ENCODE measurements around the gene WASHC3. TPM values are rescaled to one million over a fixed set of nuclear protein-coding genes. Genes with fewer than 3 reads are reported as not detected.
"Not testable (repeated sequence)": the region's sequence is repeated elsewhere in the genome, so short reads cannot be mapped to it uniquely, and the experiment has no call there.

WASHC3 gene
- total RNA-seq, 2 experiments from 2014 or later = 29.2 to 34.4 TPM

DNA sequence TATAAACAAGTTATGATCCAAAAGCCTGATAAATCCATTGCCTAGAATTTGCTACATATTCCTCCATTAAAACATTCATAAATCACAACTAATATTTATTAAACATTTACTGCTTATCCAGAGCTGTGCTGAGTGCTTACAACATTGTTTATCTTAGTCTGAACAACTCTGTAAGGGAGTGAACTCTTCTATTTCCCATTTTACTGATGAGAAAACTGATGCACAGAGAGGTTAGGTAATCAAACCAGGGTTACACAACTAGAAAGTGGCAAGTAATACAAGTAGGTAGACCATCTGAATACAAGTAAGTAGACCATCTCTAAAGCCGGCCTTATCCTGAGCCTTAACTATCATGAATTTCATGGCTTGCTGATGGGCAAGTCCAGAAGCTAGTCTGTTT, 39.5 kb downstream of the WASHC3 start:
- DNase-seq (ENCODE audit: low spot score) = no peak
- CTCF ChIA-PET (ENCODE audit: unreplicated experiment) = no interaction called here
- POLR2A ChIA-PET = no interaction called here

GRCh38 chr12:102021540-102022246, 40.1 kb downstream of the WASHC3 start:
- no peak for TF ChIP-seq EZH2phosphoT487 (IDR thresholded peaks at IDR 0.05; ENCODE audit: borderline replicate concordance, low read depth, low read length)
- TF ChIP-seq, protein P1, sequence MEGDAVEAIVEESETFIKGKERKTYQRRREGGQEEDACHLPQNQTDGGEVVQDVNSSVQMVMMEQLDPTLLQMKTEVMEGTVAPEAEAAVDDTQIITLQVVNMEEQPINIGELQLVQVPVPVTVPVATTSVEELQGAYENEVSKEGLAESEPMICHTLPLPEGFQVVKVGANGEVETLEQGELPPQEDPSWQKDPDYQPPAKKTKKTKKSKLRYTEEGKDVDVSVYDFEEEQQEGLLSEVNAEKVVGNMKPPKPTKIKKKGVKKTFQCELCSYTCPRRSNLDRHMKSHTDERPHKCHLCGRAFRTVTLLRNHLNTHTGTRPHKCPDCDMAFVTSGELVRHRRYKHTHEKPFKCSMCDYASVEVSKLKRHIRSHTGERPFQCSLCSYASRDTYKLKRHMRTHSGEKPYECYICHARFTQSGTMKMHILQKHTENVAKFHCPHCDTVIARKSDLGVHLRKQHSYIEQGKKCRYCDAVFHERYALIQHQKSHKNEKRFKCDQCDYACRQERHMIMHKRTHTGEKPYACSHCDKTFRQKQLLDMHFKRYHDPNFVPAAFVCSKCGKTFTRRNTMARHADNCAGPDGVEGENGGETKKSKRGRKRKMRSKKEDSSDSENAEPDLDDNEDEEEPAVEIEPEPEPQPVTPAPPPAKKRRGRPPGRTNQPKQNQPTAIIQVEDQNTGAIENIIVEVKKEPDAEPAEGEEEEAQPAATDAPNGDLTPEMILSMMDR (conservative IDR thresholded peaks at IDR 0.05; ENCODE audit: low read length) = no peak
- DNase-seq (ENCODE audit: low spot score) = no peak
- ChIA-PET CTCF (ENCODE audit: unreplicated experiment) (no interaction called here), POLR2A (no interaction called here)
- H3K79me2 ChIP-seq (ENCODE audit: insufficient read depth, low read depth, low read length) = no peaks in the 10 kb centered on the region
- H3K9me2 ChIP-seq (ENCODE audit: insufficient read depth, low read length) = no peaks in the 10 kb centered on the region
- no peaks in the 10 kb centered on the region for H3K4me1 ChIP-seq (ENCODE audit: insufficient read depth, low read length, poor library complexity, severe bottlenecking)
- no peak overlapping the region for H3K4me3 ChIP-seq (ENCODE audit: low read depth, low read length, poor library complexity, severe bottlenecking)
- no peak overlapping the region for H3K27ac ChIP-seq (ENCODE audit: low read depth, low read length, poor library complexity, severe bottlenecking)
- H3K4me2 ChIP-seq (ENCODE audit: low read length) = no peak overlapping the region
- peaks cover 9% of the 10 kb centered on the region; the same call in 1 of the 2 replicates for H3K36me3 ChIP-seq (ENCODE audit: insufficient read depth, low read length)
- no peaks in the 10 kb centered on the region for H4K20me1 ChIP-seq (ENCODE audit: insufficient read depth, low read length)
- no TSS peak for BruUV-seq (replicated peaks)
- no peaks in the 10 kb centered on the region for H3K9me3 ChIP-seq (ENCODE audit: low read length)
- H2AFZ ChIP-seq (ENCODE audit: low read length) = no peak overlapping the region
- intact Hi-C loops (cut with micrococcal nuclease; ENCODE audit: unreplicated experiment) = no loop called here

More for the DNA sequence above, 39.5 kb downstream of the WASHC3 start:
- Histone ChIP-seq H3K36me3 (ENCODE audit: insufficient read depth, low read length) (peaks cover 9% of the 10 kb centered on the region; the same call in 1 of the 2 replicates), H2AFZ (ENCODE audit: low read length) (no peak overlapping the region), H3K79me2 (ENCODE audit: insufficient read depth, low read depth, low read length) (no peaks in the 10 kb centered on the region), H3K9me2 (ENCODE audit: insufficient read depth, low read length) (no peaks in the 10 kb centered on the region), H4K20me1 (ENCODE audit: insufficient read depth, low read length) (no peaks in the 10 kb centered on the region), H3K27ac (ENCODE audit: low read depth, low read length, poor library complexity, severe bottlenecking) (no peak overlapping the region), H3K9me3 (ENCODE audit: low read length) (no peaks in the 10 kb centered on the region), H3K4me1 (ENCODE audit: insufficient read depth, low read length, poor library complexity, severe bottlenecking) (no peaks in the 10 kb centered on the region), H3K4me2 (ENCODE audit: low read length) (no peak overlapping the region), H3K4me3 (ENCODE audit: low read depth, low read length, poor library complexity, severe bottlenecking) (no peak overlapping the region)
- BruUV-seq (replicated peaks) = no TSS peak
- intact Hi-C loops (cut with micrococcal nuclease; ENCODE audit: unreplicated experiment) = no loop called here
- TF ChIP-seq, protein P1 (conservative IDR thresholded peaks at IDR 0.05; ENCODE audit: low read length) = no peak
- no peak for TF ChIP-seq EZH2phosphoT487 (IDR thresholded peaks at IDR 0.05; ENCODE audit: borderline replicate concordance, low read depth, low read length)

DNA sequence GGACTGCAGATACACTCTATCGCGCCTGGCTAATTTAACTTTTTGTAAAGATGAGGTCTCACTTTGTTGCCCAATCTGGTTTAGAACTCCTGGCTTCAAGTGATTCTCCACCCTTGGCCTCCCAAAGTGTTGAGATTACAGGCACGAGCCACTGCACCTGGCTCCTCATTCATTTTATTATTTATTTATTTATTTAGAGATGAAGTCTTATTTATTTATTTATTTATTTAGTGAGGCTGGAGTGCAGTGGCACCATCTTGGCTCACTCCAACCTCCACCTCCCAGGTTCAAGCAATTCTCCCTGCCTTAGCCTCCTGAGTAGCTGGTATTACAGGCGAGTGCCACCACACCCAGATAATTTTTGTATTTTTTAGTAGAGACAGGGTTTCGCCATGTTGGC, 43.2 kb downstream of the WASHC3 start:
- H3K4me3 ChIP-seq (ENCODE audit: low read depth, low read length, poor library complexity, severe bottlenecking); H3K27ac ChIP-seq (ENCODE audit: low read depth, low read length, poor library complexity, severe bottlenecking); H3K36me3 ChIP-seq (ENCODE audit: insufficient read depth, low read length); DNase-seq (ENCODE audit: low spot score); H3K4me2 ChIP-seq (ENCODE audit: low read length); intact Hi-C loops (cut with micrococcal nuclease; ENCODE audit: unreplicated experiment); H3K9me2 ChIP-seq (ENCODE audit: insufficient read depth, low read length); H3K79me2 ChIP-seq (ENCODE audit: insufficient read depth, low read depth, low read length); POLR2A ChIA-PET; H4K20me1 ChIP-seq (ENCODE audit: insufficient read depth, low read length); H2AFZ ChIP-seq (ENCODE audit: low read length); H3K9me3 ChIP-seq (ENCODE audit: low read length); BruUV-seq (replicated peaks); H3K4me1 ChIP-seq (ENCODE audit: insufficient read depth, low read length, poor library complexity, severe bottlenecking); CTCF ChIA-PET (ENCODE audit: unreplicated experiment): not testable (repeated sequence)

All from OCI-LY7 (cell line).